MCF 10A (cell line): ENCODE data around the gene PUS10. TPM values are rescaled to one million over a fixed set of nuclear protein-coding genes. Genes with fewer than 3 reads are reported as not detected.

Source experiments
- BruUV-seq: library from RNA; stranded (reverse); fragments of 400-500 nt; replicated peaks from 2 replicates; lab custom pipeline; 2021; lab: Mats Ljungman, UMichigan
- CTCF ChIA-PET: fragments of 300-600 bp; sonication (Branson Sonifier 250); formaldehyde crosslinking; extraction: SDS; loops from one replicate; lab custom pipeline; 2021; ENCODE audit warnings: antibody characterized with exemption, inconsistent platforms; lab: Yijun Ruan, JAX
- POLR2A ChIA-PET: fragments of 300-600, 350-650 bp; sonication (Branson Sonifier 250); formaldehyde crosslinking; extraction: SDS; loops from one replicate; lab custom pipeline; 2020; ENCODE audit warnings: antibody characterized with exemption, inconsistent platforms; lab: Yijun Ruan, JAX
- DNase-seq: peaks from one replicate; pipeline ENCODE4 v3.0.0-alpha.2; 2018; ENCODE audit not compliant: unreplicated experiment
- H3K27ac Mint-ChIP-seq: one replicate; pipeline ENCODE4 v1.8.0; 2022; ENCODE audit warnings: mild to moderate bottlenecking, low read depth, mixed read lengths; ENCODE audit not compliant: unreplicated experiment
- H3K27me3 Mint-ChIP-seq: one replicate; pipeline ENCODE4 v1.8.0; 2022; ENCODE audit warnings: mixed read lengths; ENCODE audit not compliant: insufficient read depth, unreplicated experiment
- H3K36me3 Mint-ChIP-seq: one replicate; pipeline ENCODE4 v1.8.0; 2022; ENCODE audit warnings: mild to moderate bottlenecking, moderate library complexity, mixed read lengths; ENCODE audit not compliant: insufficient read depth, unreplicated experiment
- H3K4me1 Mint-ChIP-seq: one replicate; pipeline ENCODE4 v1.8.0; 2022; ENCODE audit warnings: mixed read lengths; ENCODE audit not compliant: insufficient read depth, unreplicated experiment
- H3K4me3 Mint-ChIP-seq: one replicate; pipeline ENCODE4 v1.8.0; 2022; ENCODE audit warnings: mild to moderate bottlenecking, moderate library complexity, mixed read lengths; ENCODE audit not compliant: unreplicated experiment
- H3K9me3 Mint-ChIP-seq: one replicate; pipeline ENCODE4 v1.8.0; 2022; ENCODE audit warnings: mixed read lengths; ENCODE audit not compliant: unreplicated experiment
- CTCF ChIP-seq: fragments of 200-600 bp; IDR thresholded peaks from one replicate; pipeline ENCODE4 v1.8.0; 2022; ENCODE audit warnings: antibody characterized with exemption, mild to moderate bottlenecking; ENCODE audit not compliant: unreplicated experiment
- intact Hi-C: fragments of 100-400 bp; cut with micrococcal nuclease; formaldehyde crosslinking; loops from 2 replicates; pipeline ENCODE4 v1.14.1; 2022
- total RNA-seq: library from RNA; stranded (reverse); gene quantifications from 2 replicates; pipeline ENCODE4 v1.2.3, GENCODE V29; 2022

PUS10 gene
- total RNA-seq, 1 experiment from 2014 or later = 5.0 TPM

GRCh38 chr2:60926741-60927552 is 91.1 kb downstream of the PUS10 start:
- BruUV-seq = no TSS peak
- no peak for DNase-seq
- ChIA-PET CTCF (interaction anchor here (0.6 to 1.2 kb wide), 5 partner anchors 8 to 219 kb away, joined by 3 to 4 read pairs (median 3); no protein-coding TSS in a partner anchor), POLR2A (interaction anchor here (0.6 to 1.4 kb wide), 6 partner anchors 11 to 283 kb away, joined by 3 to 7 read pairs (median 4); no protein-coding TSS in a partner anchor)
- no peak for TF ChIP-seq CTCF
- no peak overlapping the region for H3K4me3 Mint-ChIP-seq
- no peaks in the 10 kb centered on the region for H3K9me3 Mint-ChIP-seq
- intact Hi-C loops = no loop called here
- no peak overlapping the region for H3K27ac Mint-ChIP-seq
- peaks cover 58% of the 10 kb centered on the region for H3K36me3 Mint-ChIP-seq
- H3K27me3 Mint-ChIP-seq = no peaks in the 10 kb centered on the region
- H3K4me1 Mint-ChIP-seq = peaks cover 8% of the 10 kb centered on the region

- no peaks in the 10 kb centered on the region for H3K27me3 Mint-ChIP-seq
- H3K36me3 Mint-ChIP-seq = peaks cover 59% of the 10 kb centered on the region
- intact Hi-C loops = no loop called here
- no peak for DNase-seq
- ChIA-PET CTCF (interaction anchor here (0.6 to 1.2 kb wide), 4 partner anchors 9 to 219 kb away, joined by 3 to 4 read pairs (median 3); no protein-coding TSS in a partner anchor), POLR2A (interaction anchor here (1.0 to 1.4 kb wide), 3 partner anchors 14 to 35 kb away, joined by 3 to 7 read pairs (median 4); no protein-coding TSS in a partner anchor)
- peak overlapping the region; percentile 16 for H3K27ac Mint-ChIP-seq
- no peak for TF ChIP-seq CTCF
- H3K9me3 Mint-ChIP-seq = no peaks in the 10 kb centered on the region
- no peak overlapping the region for H3K4me3 Mint-ChIP-seq
- peaks cover 8% of the 10 kb centered on the region for H3K4me1 Mint-ChIP-seq
- no TSS peak for BruUV-seq
These were observed 91.9 kb downstream of the PUS10 start for GRCh38 chr2:60925994-60926740.

GRCh38 chr2:60907329-60907728 is 110.7 kb downstream of the PUS10 start:
- Mint-ChIP-seq H3K9me3 (no peaks in the 10 kb centered on the region), H3K36me3 (peaks cover 41% of the 10 kb centered on the region), H3K27me3 (no peaks in the 10 kb centered on the region), H3K4me3 (no peak overlapping the region), H3K27ac (no peak overlapping the region), H3K4me1 (no peaks in the 10 kb centered on the region)
- ChIA-PET CTCF (interaction anchor here (0.5 kb wide), 1 partner anchor 94 kb away, joined by 5 read pairs; no protein-coding TSS in a partner anchor), POLR2A (interaction anchor here (0.6 kb wide), 1 partner anchor 83 kb away, joined by 3 read pairs; no protein-coding TSS in a partner anchor)
- no peak for TF ChIP-seq CTCF
- intact Hi-C loops = no loop called here
- DNase-seq = no peak
- no TSS peak for BruUV-seq
